NCI-H2227 treated with DMSO at 0.1 percent for 48 hours (cell line): Measurements from ENCODE around the gene F5.
"Not testable (repeated sequence)": the region's sequence is repeated elsewhere in the genome, so short reads cannot be mapped to it uniquely, and the experiment has no call there.

ENCODE experiments used
- DNase-seq: peaks from one replicate; lab custom pipeline; 2025; lab: John Stamatoyannopoulos, UW

F5 gene

DNA sequence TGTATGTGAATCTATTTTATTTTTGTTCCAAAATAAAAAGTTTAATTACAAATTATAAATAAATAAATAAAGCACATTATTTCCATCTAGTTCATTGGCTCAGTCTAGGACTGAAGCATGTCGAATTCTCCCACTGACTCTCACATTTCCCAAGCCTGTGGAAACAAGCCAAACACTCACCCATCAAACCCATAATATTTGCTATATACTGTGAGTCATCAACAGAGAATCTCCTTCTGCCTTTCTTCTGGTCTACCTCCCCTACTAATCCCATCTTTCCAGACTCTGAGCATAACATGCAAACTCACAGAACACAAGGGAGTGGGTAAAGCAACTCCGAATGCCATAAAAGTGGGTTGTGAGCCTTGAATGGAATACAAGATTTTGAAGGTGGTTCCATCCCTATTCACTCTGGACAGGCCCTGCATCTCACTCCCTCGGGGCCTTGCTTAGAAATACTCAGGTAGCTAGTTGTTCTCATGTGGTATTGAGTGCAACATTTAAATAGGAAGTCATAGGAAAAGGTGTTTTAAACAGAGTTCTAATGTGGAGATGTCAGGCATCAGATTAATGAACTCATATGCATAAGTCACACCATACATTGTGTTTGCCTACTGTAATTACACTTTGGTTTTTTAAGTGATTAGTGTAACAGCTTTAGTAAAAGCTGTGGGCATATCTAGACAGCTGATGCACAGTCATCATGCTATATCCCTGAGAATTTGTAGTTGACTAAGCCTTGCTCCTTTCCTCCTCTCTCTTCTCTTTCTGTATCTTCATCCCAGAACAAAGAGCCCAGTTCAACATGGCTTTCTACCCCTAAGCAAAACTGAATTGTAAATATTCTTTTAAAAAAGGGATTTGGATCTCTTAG lies 47.0 kb downstream of the F5 start:
- no peak for DNase-seq

DNA sequence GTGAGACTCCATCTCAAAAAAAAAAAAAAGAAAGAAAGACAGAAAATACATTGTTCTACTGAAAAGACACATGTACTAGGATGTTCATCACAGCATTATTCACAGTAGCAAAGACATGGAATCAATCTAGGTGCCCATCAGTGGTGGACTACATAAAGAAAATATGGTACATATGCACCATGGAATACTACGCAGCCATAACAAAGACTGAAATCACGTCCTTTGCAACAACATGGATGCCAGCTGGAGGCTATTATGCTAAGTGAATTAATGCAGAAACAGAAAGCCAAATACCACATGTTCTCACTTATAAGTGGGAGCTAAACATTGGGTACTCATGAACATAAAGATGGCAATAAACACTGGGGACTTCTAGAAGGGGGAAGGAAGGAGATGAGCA lies 51.6 kb downstream of the F5 start:
- DNase-seq: no peak

DNA sequence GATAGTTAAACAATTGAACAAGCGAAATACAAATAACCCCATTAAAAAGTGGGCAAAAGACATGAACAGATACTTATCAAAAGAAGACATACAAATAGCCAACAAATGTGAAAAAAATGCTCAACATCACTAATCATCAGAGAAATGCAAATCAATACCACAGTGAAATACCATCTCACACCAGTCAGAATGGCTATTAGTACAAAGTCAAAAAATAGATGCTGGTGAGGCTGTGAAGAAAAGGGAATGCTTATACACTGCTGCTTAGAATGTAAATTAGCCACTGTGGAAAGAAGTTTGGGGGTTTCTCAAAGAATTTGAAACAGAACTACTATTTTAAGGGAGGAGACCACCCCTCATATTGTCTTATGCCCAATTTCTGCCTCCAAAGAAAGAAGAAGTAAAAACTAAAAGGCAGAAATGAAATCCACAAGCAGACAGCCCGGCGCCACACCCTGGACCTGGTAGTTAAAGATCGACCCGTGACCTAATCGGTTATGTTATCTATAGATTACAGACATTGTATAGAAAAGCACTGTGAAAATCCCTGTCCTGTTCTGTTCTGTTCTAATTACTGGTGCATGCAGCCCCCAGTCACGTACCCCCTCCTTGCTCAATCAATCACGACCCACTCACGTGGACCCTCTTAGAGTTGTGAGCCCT lies 52.6 kb downstream of the F5 start:
- not testable (repeated sequence) for DNase-seq

DNA sequence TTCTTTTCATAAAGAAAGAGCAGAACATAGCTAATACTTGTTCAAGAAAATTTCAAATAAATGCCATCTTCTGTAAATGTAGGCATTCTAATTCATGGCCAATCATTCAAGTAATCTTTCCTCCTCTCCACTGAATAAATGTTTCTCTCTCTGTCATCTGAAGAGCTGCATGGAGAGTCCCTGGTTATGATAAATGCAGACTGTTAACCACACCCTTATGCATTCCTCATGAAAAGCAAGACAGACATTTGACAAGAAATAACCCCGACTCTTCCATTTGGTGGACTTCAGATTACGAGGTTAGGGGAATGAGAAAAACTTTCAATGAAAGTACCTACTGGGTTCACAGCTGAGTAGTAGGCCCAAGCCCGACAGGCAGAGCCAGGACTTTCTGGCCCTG lies 55.8 kb downstream of the F5 start:
- no peak for DNase-seq

DNA sequence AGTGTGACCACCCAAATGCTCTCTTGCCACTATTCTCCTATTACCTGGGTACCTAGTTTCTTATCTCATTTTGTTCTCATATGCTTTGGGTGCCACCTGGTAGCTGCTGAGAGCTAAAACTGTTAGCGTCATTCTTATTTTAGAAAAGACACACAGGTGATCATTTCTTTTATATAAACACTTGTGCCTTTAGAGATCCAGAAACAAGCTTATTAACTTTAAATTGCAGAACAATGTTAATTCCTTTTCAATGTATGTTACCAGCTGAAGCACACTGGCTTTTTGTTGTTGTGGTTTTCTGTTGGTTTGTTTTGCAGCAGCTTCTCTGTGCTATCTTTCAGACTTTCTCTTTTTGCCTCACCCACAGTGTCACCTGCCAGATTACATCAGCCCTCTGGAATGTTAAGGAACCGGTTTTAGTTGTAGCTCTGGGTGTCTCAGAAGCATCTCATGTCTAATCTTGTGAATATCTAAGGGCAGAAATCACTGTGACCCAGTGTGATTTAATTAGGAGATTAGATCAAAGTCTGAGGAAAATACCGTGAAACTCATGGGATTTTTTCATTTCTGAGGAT lies 57.1 kb downstream of the F5 start:
- DNase-seq: no peak

DNA sequence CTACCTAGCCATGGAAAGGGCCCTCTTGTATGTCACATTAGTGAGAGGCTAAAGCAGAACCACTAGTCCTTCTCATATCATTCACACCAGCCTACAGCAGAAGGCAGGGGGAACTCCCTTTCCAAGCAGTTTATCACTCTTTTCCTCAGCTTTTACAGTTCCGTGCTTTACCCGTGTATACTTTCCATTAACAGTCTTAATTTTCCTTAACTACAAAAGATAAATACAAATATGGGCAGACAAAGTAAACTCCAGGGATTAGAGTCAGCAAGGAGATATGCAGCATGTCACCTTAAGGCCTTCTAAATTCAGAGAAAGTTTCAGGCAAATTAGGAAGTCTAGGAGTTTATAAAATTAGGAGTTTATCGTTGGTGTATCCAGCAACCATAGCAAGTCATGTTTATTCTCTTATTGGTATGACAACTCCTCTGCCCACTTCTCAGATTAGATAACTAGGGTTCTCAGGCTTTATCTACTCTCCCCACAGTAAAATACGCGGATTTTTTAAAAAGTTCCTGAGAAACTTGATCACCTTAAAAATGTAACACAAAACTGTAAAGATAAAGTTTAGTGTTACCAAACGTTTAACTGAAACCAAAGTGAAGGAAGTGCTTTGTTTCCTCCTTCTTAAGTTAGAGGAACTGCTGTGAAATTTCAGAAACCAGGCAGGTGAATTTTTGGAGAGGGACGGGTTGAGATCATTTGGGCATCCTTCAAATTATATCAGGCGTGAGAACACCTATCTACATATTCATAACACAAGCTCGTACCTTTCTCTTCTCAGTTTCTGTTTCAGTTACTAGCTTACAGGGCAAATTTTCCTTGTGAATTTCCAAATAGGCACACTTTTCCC lies 57.8 kb downstream of the F5 start:
- no peak for DNase-seq

DNA sequence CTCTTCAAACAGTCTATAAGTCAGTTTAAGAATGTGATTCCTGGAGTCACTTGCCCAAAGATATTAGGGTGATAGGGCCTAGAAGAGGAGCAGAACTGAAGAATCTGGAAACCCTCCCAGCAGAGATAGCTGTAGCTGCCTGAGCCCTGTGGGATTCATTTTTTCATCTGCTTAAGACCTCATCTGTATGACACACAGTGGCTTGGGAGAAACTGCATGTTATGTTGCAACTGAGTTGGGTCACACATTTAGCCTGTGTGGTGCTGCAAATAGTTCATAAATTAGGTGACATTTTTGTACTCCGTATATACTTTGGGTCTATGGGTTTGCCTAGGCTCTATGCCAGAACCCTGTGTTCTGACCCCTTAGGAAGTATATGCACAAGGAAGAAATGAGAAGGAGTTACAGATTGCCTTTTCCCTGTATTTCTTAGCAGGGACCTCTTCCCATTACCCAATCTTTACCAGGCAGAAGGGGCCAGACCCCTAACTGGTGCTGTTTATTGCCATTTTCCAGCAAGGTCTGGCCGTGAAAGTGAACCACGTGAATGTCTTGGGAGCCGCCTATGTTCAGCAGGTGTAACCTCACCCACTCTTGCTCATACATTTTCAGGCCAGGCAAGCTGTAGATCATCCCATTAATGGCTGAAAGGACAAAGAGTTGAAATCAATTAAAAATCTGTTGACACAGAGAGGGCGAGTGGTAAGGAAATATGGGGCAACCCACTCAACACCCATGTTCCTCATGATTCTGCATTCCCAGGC lies 58.6 kb downstream of the F5 start:
- no peak for DNase-seq

DNA sequence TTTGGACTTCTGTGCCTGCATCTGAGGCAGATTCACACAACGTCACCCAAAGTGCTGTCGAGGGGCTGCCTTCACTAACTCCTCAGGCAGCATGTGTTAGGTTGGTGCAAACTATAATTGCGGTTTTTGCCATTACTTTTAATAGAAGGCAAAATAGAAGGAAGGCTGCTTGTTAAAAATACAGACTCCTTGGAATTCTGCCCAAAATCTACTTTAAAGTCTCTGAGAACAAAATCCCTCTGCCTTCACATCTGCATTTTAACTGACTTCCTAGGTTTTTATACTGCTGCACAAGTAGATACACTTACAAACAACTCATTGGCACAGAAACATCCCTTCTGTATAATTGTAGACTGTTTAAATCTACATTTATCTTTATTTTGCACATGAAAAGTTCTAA lies 59.3 kb downstream of the F5 start:
- DNase-seq: no peak

DNA sequence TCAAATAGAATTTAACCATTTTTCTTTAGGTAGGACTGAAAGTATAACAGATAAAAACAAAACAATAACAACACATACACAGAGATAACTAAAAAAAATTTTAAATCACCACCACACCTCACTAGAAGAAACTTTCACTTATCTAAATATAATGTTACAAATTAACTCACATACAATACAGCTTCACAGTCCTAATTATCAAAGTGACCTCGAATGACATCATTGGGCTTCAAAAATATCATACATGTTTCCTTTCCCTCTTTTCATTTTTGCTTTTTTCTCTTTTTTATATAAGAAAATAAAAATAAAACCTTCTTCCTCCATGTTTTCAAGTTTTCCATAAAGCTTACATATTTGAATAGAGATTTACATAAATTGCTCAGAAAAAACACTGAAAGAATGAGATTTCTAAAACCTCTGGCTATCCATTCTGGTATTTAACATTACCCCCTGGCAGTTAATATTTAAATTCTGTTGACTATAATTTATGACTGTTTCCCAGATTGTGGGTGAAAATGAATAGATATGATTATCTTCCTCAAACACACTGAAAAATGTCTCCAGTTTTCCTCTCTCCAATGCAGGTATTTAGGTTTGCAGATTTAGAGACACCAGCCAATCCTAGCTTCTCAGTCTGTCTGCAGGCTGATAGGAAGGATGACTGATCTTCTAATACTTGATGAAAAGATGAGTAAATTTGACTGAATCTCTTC lies 60.0 kb downstream of the F5 start:
- DNase-seq: no peak

DNA sequence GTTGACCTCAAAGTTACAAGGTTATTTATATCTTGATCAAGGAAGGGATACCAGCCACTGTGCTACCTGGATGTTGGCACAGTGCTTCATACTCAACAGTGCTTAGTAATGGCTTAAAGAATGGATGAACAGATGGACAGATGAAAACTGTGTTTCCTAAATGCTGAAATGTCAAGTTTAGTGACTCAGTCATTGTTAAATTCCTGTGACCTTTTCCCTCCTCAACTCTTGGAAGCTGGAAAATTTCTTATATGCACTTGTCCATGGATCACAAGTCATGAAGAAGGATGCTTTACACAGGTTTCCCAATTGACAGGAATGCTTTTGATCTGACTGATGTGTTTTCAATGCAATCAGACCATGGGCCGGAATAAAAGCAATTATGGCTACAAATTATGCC lies 60.9 kb downstream of the F5 start:
- DNase-seq: no peak

DNA sequence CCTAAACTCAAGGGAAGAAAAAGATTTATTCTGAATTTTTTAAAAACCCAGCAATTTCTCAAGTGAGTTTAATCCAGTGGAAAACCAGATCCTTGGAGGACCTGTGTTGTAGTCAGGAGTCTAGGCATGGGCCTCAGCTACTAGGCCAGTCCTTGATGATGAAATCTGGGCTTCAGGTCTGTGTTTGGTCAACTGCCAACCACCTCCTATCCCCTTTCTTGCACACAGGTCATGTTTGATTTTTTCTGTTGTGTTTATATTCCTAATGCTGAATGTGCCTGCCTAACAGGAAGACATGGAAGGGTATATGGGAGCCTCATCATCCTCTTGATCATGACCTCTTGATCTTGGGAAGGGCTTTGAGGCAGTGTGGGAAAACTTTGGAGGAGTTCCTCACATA lies 62.4 kb downstream of the F5 start:
- DNase-seq: no peak

DNA sequence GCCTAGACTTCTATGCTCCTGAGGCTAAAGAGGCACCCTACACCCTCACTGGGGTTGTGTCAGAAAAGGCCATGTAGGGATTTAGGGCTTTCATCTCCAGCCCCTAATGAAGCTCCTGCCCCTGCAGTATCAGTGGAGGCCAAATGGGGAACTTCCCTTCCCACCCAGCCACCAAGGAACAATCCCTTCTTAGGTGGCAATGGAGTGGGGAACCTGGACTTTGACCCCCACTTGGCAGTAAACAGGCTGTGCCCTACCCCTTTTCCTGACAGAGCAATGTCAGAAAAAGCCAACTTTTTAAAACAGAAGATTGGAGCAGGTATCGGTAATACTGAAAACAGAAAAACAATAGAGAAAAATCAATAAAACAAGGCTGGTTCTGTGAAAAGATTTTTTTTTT lies 65.1 kb downstream of the F5 start:
- no peak for DNase-seq

DNA sequence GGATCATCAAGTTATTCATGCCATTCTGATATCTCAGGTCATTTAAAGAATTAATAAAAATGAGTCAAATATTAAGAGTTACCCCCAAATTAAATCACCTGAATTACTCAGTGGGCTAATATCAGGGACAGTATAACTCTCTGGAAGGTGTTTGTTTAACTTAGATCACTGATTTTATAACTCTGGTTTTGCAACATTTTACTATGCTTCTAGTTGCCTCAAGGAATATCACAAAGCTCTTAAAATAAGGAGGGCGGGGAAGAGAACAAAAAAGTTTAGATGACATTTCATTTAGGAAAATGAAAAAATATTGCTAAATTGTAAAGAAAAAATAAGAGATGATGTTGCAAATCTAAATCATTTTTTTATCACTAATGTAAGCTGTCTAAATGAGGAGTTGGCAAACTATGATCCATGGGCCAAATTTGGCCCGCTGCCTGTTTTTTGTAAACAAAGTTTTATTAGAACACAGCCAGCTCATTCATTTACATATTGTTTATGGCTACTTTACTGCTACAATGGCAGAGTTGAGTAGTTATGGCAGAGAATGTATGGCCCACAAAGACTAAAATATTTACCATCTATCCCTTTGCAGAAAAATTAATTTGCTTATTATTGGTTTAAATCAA lies 68.6 kb downstream of the F5 start:
- DNase-seq: no peak

DNA sequence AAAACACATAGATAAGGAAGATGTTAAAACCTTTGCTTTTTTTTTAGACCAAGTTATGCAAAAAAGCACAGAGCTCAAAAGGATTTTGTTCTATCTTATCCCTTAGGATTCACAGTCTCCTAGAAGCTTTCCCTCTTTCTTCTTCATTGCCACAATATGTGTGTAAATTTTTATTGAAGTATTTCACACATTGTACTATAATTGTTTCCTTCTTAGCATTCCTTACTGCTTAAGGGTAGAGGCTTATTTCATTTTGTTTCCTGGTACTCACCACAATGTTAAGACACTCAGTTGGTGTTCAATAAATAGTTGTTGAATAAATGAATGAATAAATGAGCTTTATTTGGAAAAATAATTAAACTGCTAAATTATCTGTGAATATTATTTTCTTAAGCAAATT lies 70.6 kb downstream of the F5 start:
- no peak for DNase-seq

DNA sequence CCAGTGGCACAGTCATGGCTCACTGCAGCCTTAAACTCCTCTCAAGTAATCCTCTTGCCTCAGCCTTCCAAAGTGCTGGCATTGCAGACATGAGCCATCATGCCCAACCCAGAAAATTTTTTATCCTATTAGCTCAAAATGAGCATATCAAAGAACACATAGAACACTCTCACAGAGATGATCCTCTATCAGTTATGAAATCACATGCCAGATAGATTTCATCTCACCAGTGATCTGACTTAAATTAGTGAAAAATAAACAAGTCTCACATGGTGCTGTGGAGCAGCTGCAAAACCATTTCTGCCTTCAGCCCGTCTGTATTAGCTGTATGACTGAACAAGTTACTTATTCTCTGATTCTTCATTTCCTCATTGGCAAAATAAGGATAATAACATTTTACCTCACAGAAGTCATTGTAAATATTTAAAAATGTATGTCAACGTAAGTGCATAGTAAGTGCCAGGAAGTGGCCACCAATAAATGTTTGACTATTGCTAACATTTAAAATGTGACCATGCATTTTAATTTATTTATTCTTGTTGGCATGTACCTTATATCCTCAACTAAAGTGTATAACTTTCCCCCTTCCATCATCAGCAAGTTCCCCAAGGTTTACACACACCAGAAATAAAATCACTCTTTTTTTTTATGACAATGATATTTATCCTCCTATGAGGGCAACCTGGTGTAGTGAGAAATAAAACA lies 71.6 kb downstream of the F5 start:
- no peak for DNase-seq

DNA sequence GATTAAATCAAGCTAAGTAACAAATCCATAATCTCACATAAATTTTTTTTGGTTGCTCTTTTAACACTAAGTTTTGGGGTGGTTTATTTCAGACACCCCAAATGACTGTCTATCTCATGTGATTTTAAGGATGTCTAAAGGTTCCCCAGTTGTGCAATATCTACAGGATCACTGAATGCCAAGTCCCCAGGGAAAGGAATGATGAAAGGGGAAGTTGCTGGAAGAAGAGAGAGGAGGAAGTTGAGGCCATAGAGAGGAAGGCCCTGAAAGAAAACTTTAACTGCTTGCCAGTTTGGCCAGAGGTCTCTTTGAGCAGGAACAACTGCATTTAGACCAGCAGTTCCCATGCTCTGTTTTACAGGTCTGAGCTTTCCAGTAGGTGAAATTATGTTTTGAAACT lies 73.1 kb downstream of the F5 start:
- DNase-seq: no peak

DNA sequence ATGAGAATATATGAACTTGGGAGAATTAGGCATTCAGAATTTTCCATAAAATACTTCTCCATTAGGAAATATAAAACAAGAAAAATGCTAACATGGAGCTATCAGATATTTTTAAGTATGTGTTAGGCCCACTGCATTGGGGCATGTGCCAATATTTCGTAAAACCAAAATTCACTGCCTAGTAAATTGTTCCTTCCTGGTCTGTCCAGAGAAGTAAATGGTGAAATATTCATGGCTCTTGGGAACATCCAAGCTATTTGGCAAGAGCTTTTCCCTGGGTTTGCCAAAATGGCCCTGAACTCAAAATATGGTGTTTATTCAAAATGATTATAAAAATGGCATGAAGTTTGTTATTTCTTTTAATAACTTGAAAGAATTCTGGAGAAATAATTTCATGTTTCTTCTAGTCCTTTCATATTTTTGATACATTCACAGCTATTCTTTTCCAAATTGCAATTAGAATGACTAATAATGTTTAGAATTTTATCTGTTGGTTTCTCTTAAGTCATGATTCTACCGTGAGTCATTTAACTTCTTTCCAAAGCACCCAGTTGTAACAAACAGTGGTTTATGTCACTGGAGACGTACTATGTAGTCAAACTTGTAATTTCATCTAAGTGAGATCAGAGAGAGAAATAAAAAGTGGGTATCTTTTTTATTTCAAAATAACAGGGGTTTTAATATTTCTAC lies 74.8 kb downstream of the F5 start:
- DNase-seq: no peak

DNA sequence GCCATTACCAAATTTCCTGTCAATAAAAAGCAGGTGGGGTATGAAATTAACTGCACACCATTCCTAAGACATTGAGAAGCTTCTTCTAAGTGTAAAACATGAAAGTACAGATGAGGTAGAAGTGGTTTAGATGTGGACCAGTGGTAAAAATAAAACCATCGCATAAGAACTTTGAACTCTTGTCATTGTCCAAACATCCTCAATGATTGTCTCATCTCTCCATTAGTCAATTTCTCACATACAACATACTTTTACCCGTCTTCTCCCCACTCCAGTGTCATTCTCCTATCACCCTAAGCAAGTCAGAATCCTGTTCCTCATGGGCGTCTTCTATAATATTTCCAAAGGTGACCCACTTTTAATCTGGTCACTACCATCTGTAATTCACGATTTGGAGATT lies 76.2 kb downstream of the F5 start:
- DNase-seq: no peak

DNA sequence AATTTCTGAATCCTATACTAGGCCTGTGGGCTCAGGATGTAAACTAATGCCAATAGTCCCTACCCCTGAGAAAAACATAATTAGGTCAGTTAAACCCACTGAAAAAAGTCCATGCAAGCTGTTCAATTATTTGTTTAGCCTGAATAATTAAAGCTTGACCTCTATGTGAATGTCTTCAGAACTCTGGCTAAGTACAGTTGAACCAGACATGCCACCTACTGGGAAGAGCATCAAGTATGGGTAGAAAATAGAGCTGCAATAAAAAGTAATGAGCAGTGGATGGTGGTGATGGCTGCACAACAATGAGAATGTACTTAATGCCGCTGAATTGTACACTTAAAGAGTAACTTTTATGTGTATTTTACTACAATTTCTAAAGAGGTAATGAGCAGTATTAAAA lies 76.9 kb downstream of the F5 start:
- DNase-seq: peak; percentile 22
